ENCODE results near the gene SLCO4A1. TPM values are rescaled to one million over a fixed set of nuclear protein-coding genes. Genes with fewer than 3 reads are reported as not detected.
A peak's percentile ranks its signal among the peaks of the same experiment; 100 is the strongest.

SLCO4A1 gene
- polyA plus RNA-seq, 1 donor (not counting 4 experiments of a cell fraction or from before 2014, with no cell fraction given), result 1.8 TPM

- dilution Hi-C loops (cut with MboI; ENCODE audit: extremely low pct_ligation_motif_present, low sequenced_read_pairs), result no loop called here
- peak overlapping the region; percentile 42 for H2AFZ ChIP-seq (ENCODE audit: control insufficient read depth, low read length)
Measured at GRCh38 chr20:62703853-62704228, 61.5 kb downstream of the SLCO4A1 start.

GRCh38 chr20:62704341-62704948 lies 62.1 kb downstream of the SLCO4A1 start:
- Histone ChIP-seq H3K27ac (ENCODE audit: control insufficient read depth, insufficient read depth, low read length) (peak overlapping the region; percentile 54), H3K27me3 (ENCODE audit: control insufficient read depth, extremely low read depth, insufficient read depth, low read length) (peaks cover 32% of the 10 kb centered on the region), H3K4me2 (ENCODE audit: control insufficient read depth, extremely low read depth, insufficient read depth, low read depth, low read length) (peak overlapping the region; percentile 55), H3K36me3 (ENCODE audit: control insufficient read depth in 2 of 2, extremely low read depth in 1 of 2, insufficient read depth in 2 of 2, low read length in 2 of 2) (no peaks in the 10 kb centered on the region), H3K9me1 (ENCODE audit: control insufficient read depth, extremely low read depth, insufficient read depth, low read length) (no peaks in the 10 kb centered on the region), H3K4me1 (ENCODE audit: control insufficient read depth, extremely low read depth, insufficient read depth, low read length) (peaks cover 47% of the 10 kb centered on the region), H3K79me2 (ENCODE audit: control insufficient read depth, insufficient read depth, low read length) (no peaks in the 10 kb centered on the region), H3K4me3 (ENCODE audit: control insufficient read depth in 2 of 3, extremely low read depth in 1 of 3, insufficient read depth in 2 of 3, low read depth in 1 of 3, low read length in 3 of 3) (no peak overlapping the region), H4K20me1 (ENCODE audit: control insufficient read depth, extremely low read depth, insufficient read depth, low read length) (no peaks in the 10 kb centered on the region), H3K9ac (ENCODE audit: control insufficient read depth, extremely low read depth, insufficient read depth, low read length) (peak overlapping the region; percentile 14), H3K9me3 (ENCODE audit: control insufficient read depth, low read depth, low read length) (no peaks in the 10 kb centered on the region), H2AFZ (ENCODE audit: control insufficient read depth, low read length) (no peak overlapping the region)
- DNase-seq (ENCODE audit: low read depth, low spot score), result peak; percentile 95
- FAIRE-seq, result peak; percentile 90
- dilution Hi-C loops (cut with MboI; ENCODE audit: extremely low pct_ligation_motif_present, low sequenced_read_pairs), result no loop called here
- TF ChIP-seq EZH2 (IDR thresholded peaks at IDR 0.05; ENCODE audit: low read length) (no peak), CTCF (optimal IDR thresholded peaks at IDR 0.05 in 1 of 3, IDR thresholded peaks at IDR 0.05 in 1 of 3, conservative IDR thresholded peaks at IDR 0.05 in 1 of 3; ENCODE audit: extremely low read depth in 1 of 3, insufficient read depth in 2 of 3, low read length in 3 of 3) (peak in 1 of 3 experiments; percentile 43)

More at GRCh38 chr20:62703853-62704228, 61.5 kb downstream of the SLCO4A1 start:
- no peaks in the 10 kb centered on the region for H3K79me2 ChIP-seq (ENCODE audit: control insufficient read depth, insufficient read depth, low read length)
- peak overlapping the region; percentile 54 for H3K27ac ChIP-seq (ENCODE audit: control insufficient read depth, insufficient read depth, low read length)
- TF ChIP-seq EZH2 (IDR thresholded peaks at IDR 0.05; ENCODE audit: low read length) (no peak), CTCF (optimal IDR thresholded peaks at IDR 0.05 in 1 of 3, IDR thresholded peaks at IDR 0.05 in 1 of 3, conservative IDR thresholded peaks at IDR 0.05 in 1 of 3; ENCODE audit: extremely low read depth in 1 of 3, insufficient read depth in 2 of 3, low read length in 3 of 3) (no peak)
- H3K4me2 ChIP-seq (ENCODE audit: control insufficient read depth, extremely low read depth, insufficient read depth, low read depth, low read length), result peak overlapping the region; percentile 39
- H3K4me1 ChIP-seq (ENCODE audit: control insufficient read depth, extremely low read depth, insufficient read depth, low read length), result peaks cover 47% of the 10 kb centered on the region
- H3K9me3 ChIP-seq (ENCODE audit: control insufficient read depth, low read depth, low read length), result no peaks in the 10 kb centered on the region
- peaks cover 29% of the 10 kb centered on the region for H3K27me3 ChIP-seq (ENCODE audit: control insufficient read depth, extremely low read depth, insufficient read depth, low read length)
- FAIRE-seq (peak; percentile 23), DNase-seq (ENCODE audit: low read depth, low spot score) (no peak)
- H3K9me1 ChIP-seq (ENCODE audit: control insufficient read depth, extremely low read depth, insufficient read depth, low read length), result no peaks in the 10 kb centered on the region
- peak overlapping the region; percentile 14 for H3K9ac ChIP-seq (ENCODE audit: control insufficient read depth, extremely low read depth, insufficient read depth, low read length)
- H3K36me3 ChIP-seq (ENCODE audit: control insufficient read depth in 2 of 2, extremely low read depth in 1 of 2, insufficient read depth in 2 of 2, low read length in 2 of 2), result no peaks in the 10 kb centered on the region
- H3K4me3 ChIP-seq (ENCODE audit: control insufficient read depth in 2 of 3, extremely low read depth in 1 of 3, insufficient read depth in 2 of 3, low read depth in 1 of 3, low read length in 3 of 3), result no peak overlapping the region
- H4K20me1 ChIP-seq (ENCODE audit: control insufficient read depth, extremely low read depth, insufficient read depth, low read length), result no peaks in the 10 kb centered on the region
